ENCODE data around the gene ADARB2. TPM values are rescaled to one million over a fixed set of nuclear protein-coding genes. Genes with fewer than 3 reads are reported as not detected.

The ADARB2 gene
- polyA plus RNA-seq, 3 donors: not detected

GRCh38 chr10:1716839-1717238 is 20.5 kb downstream of the ADARB2 start:
- H3K79me2 ChIP-seq (ENCODE audit: insufficient read depth, low read length): no peaks in the 10 kb centered on the region
- no peak overlapping the region for H3K4me3 ChIP-seq (replicated peaks in 1 of 3; ENCODE audit: low read depth in 2 of 3, low read length in 3 of 3)
- H3K27me3 Mint-ChIP-seq (ENCODE audit: low read depth in 3 of 3): peaks cover 4 to 19% (median 17%) of the 10 kb centered on the region in 3 donors
- no peak overlapping the region for H2AFZ ChIP-seq (ENCODE audit: insufficient read depth, low read depth, low read length, poor library complexity, severe bottlenecking)
- DNase-seq: no peak
- no peak overlapping the region for H3K4me2 ChIP-seq (replicated peaks; ENCODE audit: extremely low read depth, low read length, poor library complexity, severe bottlenecking)
- no peaks in the 10 kb centered on the region for H4K20me1 ChIP-seq (ENCODE audit: insufficient read depth, low read length)
- H3K4me1 ChIP-seq (ENCODE audit: control insufficient read depth in 1 of 2, insufficient read depth in 2 of 2, low read length in 2 of 2): no peaks in the 10 kb centered on the region
- no peaks in the 10 kb centered on the region for H3K27me3 ChIP-seq (ENCODE audit: control insufficient read depth in 2 of 2, insufficient read depth in 2 of 2, low read length in 2 of 2)
- no peak overlapping the region for H3K9ac ChIP-seq (ENCODE audit: insufficient read depth, low read length, poor library complexity, severe bottlenecking)
- no peaks in the 10 kb centered on the region for H3K36me3 Mint-ChIP-seq
- H3K9me3 Mint-ChIP-seq: peaks cover 0 to 1% (median 0%) of the 10 kb centered on the region in 7 donors
- H3K4me1 Mint-ChIP-seq: no peaks in the 10 kb centered on the region
- WGBS (ENCODE audit: insufficient coverage): no CpG with 5 or more reads among the region's 4 CpGs
- intact Hi-C loops (cut with micrococcal nuclease): no loop called here
- no peaks in the 10 kb centered on the region for H3K9me3 ChIP-seq (replicated peaks in 1 of 2; ENCODE audit: control insufficient read depth in 1 of 2, insufficient read depth in 1 of 2, low read length in 2 of 2)
- H3K4me3 Mint-ChIP-seq: no peak overlapping the region
- no peak overlapping the region for H3K27ac Mint-ChIP-seq
- H3K27ac ChIP-seq (ENCODE audit: low read depth in 1 of 2, low read length in 2 of 2): no peak overlapping the region
- TF ChIP-seq, protein P1, sequence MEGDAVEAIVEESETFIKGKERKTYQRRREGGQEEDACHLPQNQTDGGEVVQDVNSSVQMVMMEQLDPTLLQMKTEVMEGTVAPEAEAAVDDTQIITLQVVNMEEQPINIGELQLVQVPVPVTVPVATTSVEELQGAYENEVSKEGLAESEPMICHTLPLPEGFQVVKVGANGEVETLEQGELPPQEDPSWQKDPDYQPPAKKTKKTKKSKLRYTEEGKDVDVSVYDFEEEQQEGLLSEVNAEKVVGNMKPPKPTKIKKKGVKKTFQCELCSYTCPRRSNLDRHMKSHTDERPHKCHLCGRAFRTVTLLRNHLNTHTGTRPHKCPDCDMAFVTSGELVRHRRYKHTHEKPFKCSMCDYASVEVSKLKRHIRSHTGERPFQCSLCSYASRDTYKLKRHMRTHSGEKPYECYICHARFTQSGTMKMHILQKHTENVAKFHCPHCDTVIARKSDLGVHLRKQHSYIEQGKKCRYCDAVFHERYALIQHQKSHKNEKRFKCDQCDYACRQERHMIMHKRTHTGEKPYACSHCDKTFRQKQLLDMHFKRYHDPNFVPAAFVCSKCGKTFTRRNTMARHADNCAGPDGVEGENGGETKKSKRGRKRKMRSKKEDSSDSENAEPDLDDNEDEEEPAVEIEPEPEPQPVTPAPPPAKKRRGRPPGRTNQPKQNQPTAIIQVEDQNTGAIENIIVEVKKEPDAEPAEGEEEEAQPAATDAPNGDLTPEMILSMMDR (IDR thresholded peaks at IDR 0.05): no peak
- no peaks in the 10 kb centered on the region for H3K36me3 ChIP-seq (replicated peaks in 1 of 2; ENCODE audit: control insufficient read depth in 1 of 2, insufficient read depth in 2 of 2, low read length in 2 of 2)

DNA sequence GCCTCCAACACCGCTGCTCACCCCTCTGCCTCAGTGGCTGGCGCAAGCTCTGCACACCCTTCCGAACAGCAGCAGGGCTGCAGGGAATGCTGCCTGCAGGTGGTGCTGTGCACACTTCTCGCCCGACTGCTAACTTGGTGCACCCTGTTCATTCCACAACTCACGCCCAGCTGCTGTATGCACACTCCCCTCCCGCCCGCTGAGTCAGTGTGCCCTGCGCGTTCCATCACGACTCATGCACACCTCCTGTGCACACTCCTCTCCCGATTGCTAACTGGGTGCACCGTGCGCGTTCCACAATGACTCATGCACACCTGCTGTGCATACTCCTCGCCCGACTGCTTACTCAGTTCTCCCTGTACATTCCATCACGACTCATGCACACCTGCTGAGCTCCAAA is 21.5 kb downstream of the ADARB2 start:
- H3K27me3 Mint-ChIP-seq (ENCODE audit: low read depth in 3 of 3): peaks cover 4 to 19% (median 17%) of the 10 kb centered on the region in 3 donors
- Histone ChIP-seq H3K79me2 (ENCODE audit: insufficient read depth, low read length) (no peaks in the 10 kb centered on the region), H3K36me3 (replicated peaks in 1 of 2; ENCODE audit: control insufficient read depth in 1 of 2, insufficient read depth in 2 of 2, low read length in 2 of 2) (no peaks in the 10 kb centered on the region), H2AFZ (ENCODE audit: insufficient read depth, low read depth, low read length, poor library complexity, severe bottlenecking) (no peak overlapping the region), H3K4me2 (replicated peaks; ENCODE audit: extremely low read depth, low read length, poor library complexity, severe bottlenecking) (no peak overlapping the region), H3K4me3 (replicated peaks in 1 of 3; ENCODE audit: low read depth in 2 of 3, low read length in 3 of 3) (no peak overlapping the region), H3K4me1 (ENCODE audit: control insufficient read depth in 1 of 2, insufficient read depth in 2 of 2, low read length in 2 of 2) (no peaks in the 10 kb centered on the region), H3K27me3 (ENCODE audit: control insufficient read depth in 2 of 2, insufficient read depth in 2 of 2, low read length in 2 of 2) (no peaks in the 10 kb centered on the region), H4K20me1 (ENCODE audit: insufficient read depth, low read length) (no peaks in the 10 kb centered on the region), H3K27ac (ENCODE audit: low read depth in 1 of 2, low read length in 2 of 2) (no peak overlapping the region), H3K9ac (ENCODE audit: insufficient read depth, low read length, poor library complexity, severe bottlenecking) (no peak overlapping the region), H3K9me3 (replicated peaks in 1 of 2; ENCODE audit: control insufficient read depth in 1 of 2, insufficient read depth in 1 of 2, low read length in 2 of 2) (no peaks in the 10 kb centered on the region)
- TF ChIP-seq, protein P1 (IDR thresholded peaks at IDR 0.05): no peak
- H3K36me3 Mint-ChIP-seq: no peaks in the 10 kb centered on the region
- intact Hi-C loops (cut with micrococcal nuclease): no loop called here
- H3K27ac Mint-ChIP-seq: no peak overlapping the region
- no peaks in the 10 kb centered on the region for H3K4me1 Mint-ChIP-seq
- 62% methylated on average over 17 of the region's 18 CpGs for WGBS (ENCODE audit: insufficient coverage)
- no peak for DNase-seq
- no peak overlapping the region for H3K4me3 Mint-ChIP-seq
- peaks cover 0 to 1% (median 0%) of the 10 kb centered on the region in 7 donors for H3K9me3 Mint-ChIP-seq
